ENCODE results near the gene MROH7. TPM values are rescaled to one million over a fixed set of nuclear protein-coding genes. Genes with fewer than 3 reads are reported as not detected.

MROH7 gene
- total RNA-seq, 2 donors from 2014 or later, result 5.2 to 18.0 TPM

DNA sequence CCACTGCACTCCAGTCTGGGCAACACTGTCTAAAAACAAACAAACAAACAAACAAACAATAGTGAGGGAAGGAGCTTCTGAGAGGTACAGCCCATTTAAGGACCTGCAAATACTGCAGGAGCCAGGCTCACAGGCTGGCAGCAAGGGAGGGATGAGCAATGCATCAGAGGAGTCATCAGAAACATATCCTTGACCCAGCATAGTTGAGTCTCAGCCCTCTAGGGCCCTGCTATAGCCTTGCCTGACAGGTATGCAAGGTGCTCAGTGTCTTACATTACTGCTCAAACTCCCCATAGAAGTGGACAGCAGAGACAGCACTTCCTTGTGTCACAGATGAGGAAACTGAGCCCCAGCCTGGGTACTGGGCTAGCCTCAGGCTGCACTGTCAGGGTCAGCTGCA is 66.8 kb downstream of the MROH7 start:
- H3K27me3 ChIP-seq (replicated peaks; ENCODE audit: insufficient read depth), result no peaks in the 10 kb centered on the region
- no peaks in the 10 kb centered on the region for H3K36me3 ChIP-seq
- intact Hi-C loops (cut with DNase I), result no loop called here
- no peak for TF ChIP-seq POLR2A (IDR thresholded peaks at IDR 0.05)
- TF ChIP-seq, protein P1, sequence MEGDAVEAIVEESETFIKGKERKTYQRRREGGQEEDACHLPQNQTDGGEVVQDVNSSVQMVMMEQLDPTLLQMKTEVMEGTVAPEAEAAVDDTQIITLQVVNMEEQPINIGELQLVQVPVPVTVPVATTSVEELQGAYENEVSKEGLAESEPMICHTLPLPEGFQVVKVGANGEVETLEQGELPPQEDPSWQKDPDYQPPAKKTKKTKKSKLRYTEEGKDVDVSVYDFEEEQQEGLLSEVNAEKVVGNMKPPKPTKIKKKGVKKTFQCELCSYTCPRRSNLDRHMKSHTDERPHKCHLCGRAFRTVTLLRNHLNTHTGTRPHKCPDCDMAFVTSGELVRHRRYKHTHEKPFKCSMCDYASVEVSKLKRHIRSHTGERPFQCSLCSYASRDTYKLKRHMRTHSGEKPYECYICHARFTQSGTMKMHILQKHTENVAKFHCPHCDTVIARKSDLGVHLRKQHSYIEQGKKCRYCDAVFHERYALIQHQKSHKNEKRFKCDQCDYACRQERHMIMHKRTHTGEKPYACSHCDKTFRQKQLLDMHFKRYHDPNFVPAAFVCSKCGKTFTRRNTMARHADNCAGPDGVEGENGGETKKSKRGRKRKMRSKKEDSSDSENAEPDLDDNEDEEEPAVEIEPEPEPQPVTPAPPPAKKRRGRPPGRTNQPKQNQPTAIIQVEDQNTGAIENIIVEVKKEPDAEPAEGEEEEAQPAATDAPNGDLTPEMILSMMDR (IDR thresholded peaks at IDR 0.05), result no peak
- no peak for TF ChIP-seq POLR2AphosphoS5 (IDR thresholded peaks at IDR 0.05)
- no peaks in the 10 kb centered on the region for H3K9me3 ChIP-seq
- no peak overlapping the region for H3K27ac ChIP-seq
- H3K4me3 ChIP-seq, result no peak overlapping the region
- H3K4me1 ChIP-seq (replicated peaks), result no peaks in the 10 kb centered on the region
- DNase-seq (ENCODE audit: low spot score), result no peak

GRCh38 chr1:54709547-54710292 is 68.1 kb downstream of the MROH7 start:
- no peaks in the 10 kb centered on the region for H3K9me3 ChIP-seq
- WGBS, result 69% methylated on average over 8 of the region's 8 CpGs
- H3K27me3 ChIP-seq (replicated peaks; ENCODE audit: insufficient read depth), result no peaks in the 10 kb centered on the region
- no peak overlapping the region for H3K4me3 ChIP-seq
- H3K4me1 ChIP-seq (replicated peaks), result no peaks in the 10 kb centered on the region
- no peaks in the 10 kb centered on the region for H3K36me3 ChIP-seq
- no peak for TF ChIP-seq POLR2A (IDR thresholded peaks at IDR 0.05)
- TF ChIP-seq, protein P1 (IDR thresholded peaks at IDR 0.05), result no peak
- no peak for TF ChIP-seq POLR2AphosphoS5 (IDR thresholded peaks at IDR 0.05)
- no peak for DNase-seq (ENCODE audit: low spot score)
- intact Hi-C loops (cut with DNase I), result loop anchor here (10.0 kb wide), 1 partner anchor 165 kb away; the partner anchor contains the start of gene ACOT11
- H3K27ac ChIP-seq, result no peak overlapping the region

GRCh38 chr1:54710434-54710833 is 68.8 kb downstream of the MROH7 start:
- intact Hi-C loops (cut with DNase I), result loop anchor here (10.0 kb wide), 1 partner anchor 166 kb away; the partner anchor contains the start of gene ACOT11
- TF ChIP-seq POLR2A (IDR thresholded peaks at IDR 0.05), result no peak
- TF ChIP-seq, protein P1 (IDR thresholded peaks at IDR 0.05), result no peak
- TF ChIP-seq POLR2AphosphoS5 (IDR thresholded peaks at IDR 0.05), result no peak

DNA sequence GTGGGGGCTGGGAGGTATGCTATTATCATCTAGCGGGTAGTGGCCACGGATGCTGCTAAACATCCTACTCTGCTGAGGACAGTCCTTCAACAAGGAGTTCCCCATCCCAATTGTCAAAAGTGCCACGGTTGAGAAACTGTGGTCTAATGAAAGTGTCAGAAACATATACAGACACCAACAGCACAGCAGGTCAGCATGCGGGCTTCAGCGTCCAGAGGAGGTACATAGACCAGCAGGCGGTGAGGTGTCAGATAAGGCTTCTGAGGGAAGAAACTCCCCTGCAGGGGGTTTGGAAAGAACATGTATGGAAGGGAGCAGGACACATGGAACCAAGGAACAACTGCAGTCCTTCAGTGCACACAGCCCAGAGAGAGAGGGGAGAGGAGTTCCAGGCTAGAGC is 69.3 kb downstream of the MROH7 start:
- Histone ChIP-seq H3K36me3 (no peaks in the 10 kb centered on the region), H3K4me3 (no peak overlapping the region), H3K27ac (no peak overlapping the region), H3K27me3 (replicated peaks; ENCODE audit: insufficient read depth) (no peaks in the 10 kb centered on the region), H3K4me1 (replicated peaks) (no peaks in the 10 kb centered on the region), H3K9me3 (no peaks in the 10 kb centered on the region)
- whole genome bisulfite sequencing, result 90% methylated on average over 6 of the region's 6 CpGs
- no peak for TF ChIP-seq POLR2A (IDR thresholded peaks at IDR 0.05)
- no peak for TF ChIP-seq POLR2AphosphoS5 (IDR thresholded peaks at IDR 0.05)
- TF ChIP-seq, protein P1 (IDR thresholded peaks at IDR 0.05), result no peak
- no peak for DNase-seq (ENCODE audit: low spot score)
- intact Hi-C loops (cut with DNase I), result loop anchor here (10.0 kb wide), 1 partner anchor 166 kb away; the partner anchor contains the start of gene ACOT11

More at GRCh38 chr1:54710434-54710833, 68.8 kb downstream of the MROH7 start:
- DNase-seq (ENCODE audit: low spot score), result no peak
- H3K4me3 ChIP-seq, result no peak overlapping the region
- no peaks in the 10 kb centered on the region for H3K27me3 ChIP-seq (replicated peaks; ENCODE audit: insufficient read depth)
- H3K27ac ChIP-seq, result no peak overlapping the region
- H3K9me3 ChIP-seq, result no peaks in the 10 kb centered on the region
- H3K36me3 ChIP-seq, result no peaks in the 10 kb centered on the region
- H3K4me1 ChIP-seq (replicated peaks), result no peaks in the 10 kb centered on the region
- WGBS, result 86% methylated on average over 3 of the region's 3 CpGs

- Histone ChIP-seq H3K27ac (no peak overlapping the region), H3K4me1 (replicated peaks) (no peaks in the 10 kb centered on the region), H3K36me3 (no peaks in the 10 kb centered on the region), H3K4me3 (no peak overlapping the region), H3K27me3 (replicated peaks; ENCODE audit: insufficient read depth) (no peaks in the 10 kb centered on the region), H3K9me3 (no peaks in the 10 kb centered on the region)
- TF ChIP-seq POLR2AphosphoS5 (IDR thresholded peaks at IDR 0.05) (no peak), POLR2A (IDR thresholded peaks at IDR 0.05) (no peak)
- TF ChIP-seq, protein P1 (IDR thresholded peaks at IDR 0.05), result no peak
- no peak for DNase-seq (ENCODE audit: low spot score)
- intact Hi-C loops (cut with DNase I), result loop anchor here (10.0 kb wide), 1 partner anchor 167 kb away; the partner anchor contains the start of gene ACOT11
- WGBS, result 91% methylated on average over 10 of the region's 10 CpGs
Observed at GRCh38 chr1:54711536-54711935, 70.0 kb downstream of the MROH7 start.
